NB4 (cell line): ENCODE data around the gene TGFA.

Experiments
- CTCF ChIP-seq: IDR thresholded peaks from one replicate; pipeline ENCODE4 v1.5.1; 2012; ENCODE audit warnings: low read depth, low read length
- POLR2A ChIP-seq: IDR thresholded peaks from 2 replicates; pipeline ENCODE4 v1.6.1; 2011; ENCODE audit warnings: mild to moderate bottlenecking; ENCODE audit not compliant: insufficient read length; ENCODE audit errors: extremely low read depth

GRCh38 chr2:70435138-70435537 lies 118.5 kb downstream of the TGFA start:
- TF ChIP-seq CTCF (no peak), POLR2A (no peak)
